Mucosa of stomach (tissue), 1 donor: ENCODE data around the gene NLGN1.

Experiments used
- H3K27me3 ChIP-seq: one replicate; pipeline ENCODE4 v1.7.0; 2013; ENCODE audit warnings: mild to moderate bottlenecking, low read length; ENCODE audit not compliant: control insufficient read depth, insufficient read depth
- H3K36me3 ChIP-seq: one replicate; pipeline ENCODE4 v1.7.0; 2013; ENCODE audit warnings: low read length; ENCODE audit not compliant: control insufficient read depth, insufficient read depth
- H3K4me1 ChIP-seq: one replicate; pipeline ENCODE4 v1.7.0; 2013; ENCODE audit warnings: mild to moderate bottlenecking, low read length; ENCODE audit not compliant: control insufficient read depth, insufficient read depth
- H3K4me3 ChIP-seq: one replicate; pipeline ENCODE4 v1.7.0; 2013; ENCODE audit warnings: low read length
- H3K9ac ChIP-seq: one replicate; pipeline ENCODE4 v1.7.0; 2013; ENCODE audit warnings: mild to moderate bottlenecking, low read length, moderate library complexity
- H3K9me3 ChIP-seq: one replicate; pipeline ENCODE4 v1.7.0; 2013; ENCODE audit warnings: mild to moderate bottlenecking, low read length, moderate library complexity; ENCODE audit not compliant: control insufficient read depth
- donor health status: Pancreatic carcinoma.

NLGN1 gene

GRCh38 chr3:173703771-173704170, 306.2 kb downstream of the NLGN1 start:
- H3K4me1 ChIP-seq, result no peaks in the 10 kb centered on the region
- no peak overlapping the region for H3K9ac ChIP-seq
- H3K9me3 ChIP-seq, result no peaks in the 10 kb centered on the region
- no peaks in the 10 kb centered on the region for H3K27me3 ChIP-seq
- H3K36me3 ChIP-seq, result no peaks in the 10 kb centered on the region
- no peak overlapping the region for H3K4me3 ChIP-seq

- Histone ChIP-seq H3K4me1 (peaks cover 3% of the 10 kb centered on the region), H3K4me3 (no peak overlapping the region), H3K27me3 (no peaks in the 10 kb centered on the region), H3K9ac (no peak overlapping the region), H3K9me3 (no peaks in the 10 kb centered on the region), H3K36me3 (no peaks in the 10 kb centered on the region)
These were observed 309.1 kb downstream of the NLGN1 start for GRCh38 chr3:173706630-173707029.

GRCh38 chr3:173708191-173708590, 310.6 kb downstream of the NLGN1 start:
- H3K9ac ChIP-seq, result no peak overlapping the region
- H3K9me3 ChIP-seq, result no peaks in the 10 kb centered on the region
- no peaks in the 10 kb centered on the region for H3K36me3 ChIP-seq
- H3K27me3 ChIP-seq, result no peaks in the 10 kb centered on the region
- H3K4me3 ChIP-seq, result no peak overlapping the region
- peaks cover 11% of the 10 kb centered on the region for H3K4me1 ChIP-seq

- H3K4me3 ChIP-seq, result no peak overlapping the region
- H3K4me1 ChIP-seq, result peaks cover 11% of the 10 kb centered on the region
- H3K9me3 ChIP-seq, result no peaks in the 10 kb centered on the region
- H3K27me3 ChIP-seq, result no peaks in the 10 kb centered on the region
- no peak overlapping the region for H3K9ac ChIP-seq
- no peaks in the 10 kb centered on the region for H3K36me3 ChIP-seq
These were observed 311.5 kb downstream of the NLGN1 start for GRCh38 chr3:173709026-173709425.

- Histone ChIP-seq H3K9me3 (no peaks in the 10 kb centered on the region), H3K4me3 (no peak overlapping the region), H3K27me3 (no peaks in the 10 kb centered on the region), H3K9ac (no peak overlapping the region), H3K36me3 (no peaks in the 10 kb centered on the region), H3K4me1 (peaks cover 11% of the 10 kb centered on the region)
These were observed 314.1 kb downstream of the NLGN1 start for GRCh38 chr3:173711619-173712018.

GRCh38 chr3:173719585-173719984, 322.0 kb downstream of the NLGN1 start:
- Histone ChIP-seq H3K27me3 (no peaks in the 10 kb centered on the region), H3K4me3 (no peak overlapping the region), H3K4me1 (no peaks in the 10 kb centered on the region), H3K9me3 (no peaks in the 10 kb centered on the region), H3K9ac (no peak overlapping the region), H3K36me3 (no peaks in the 10 kb centered on the region)

- H3K9ac ChIP-seq, result no peak overlapping the region
- no peak overlapping the region for H3K4me3 ChIP-seq
- H3K27me3 ChIP-seq, result no peaks in the 10 kb centered on the region
- H3K36me3 ChIP-seq, result no peaks in the 10 kb centered on the region
- no peaks in the 10 kb centered on the region for H3K9me3 ChIP-seq
- H3K4me1 ChIP-seq, result no peaks in the 10 kb centered on the region
These were observed 328.0 kb downstream of the NLGN1 start for GRCh38 chr3:173725507-173725906.

- Histone ChIP-seq H3K9ac (no peak overlapping the region), H3K27me3 (no peaks in the 10 kb centered on the region), H3K4me3 (no peak overlapping the region), H3K36me3 (no peaks in the 10 kb centered on the region), H3K9me3 (no peaks in the 10 kb centered on the region), H3K4me1 (no peaks in the 10 kb centered on the region)
These were observed 332.8 kb downstream of the NLGN1 start for GRCh38 chr3:173730391-173730790.

- Histone ChIP-seq H3K4me1 (no peaks in the 10 kb centered on the region), H3K9ac (no peak overlapping the region)
These were observed 334.7 kb downstream of the NLGN1 start for GRCh38 chr3:173732237-173732636.

GRCh38 chr3:173733029-173733652, 335.6 kb downstream of the NLGN1 start:
- H3K27me3 ChIP-seq, result no peaks in the 10 kb centered on the region
- no peak overlapping the region for H3K4me3 ChIP-seq
- no peaks in the 10 kb centered on the region for H3K36me3 ChIP-seq
- H3K4me1 ChIP-seq, result no peaks in the 10 kb centered on the region
- no peaks in the 10 kb centered on the region for H3K9me3 ChIP-seq
- no peak overlapping the region for H3K9ac ChIP-seq

More at GRCh38 chr3:173732237-173732636, 334.7 kb downstream of the NLGN1 start:
- H3K9me3 ChIP-seq, result no peaks in the 10 kb centered on the region
- no peak overlapping the region for H3K4me3 ChIP-seq
- H3K27me3 ChIP-seq, result no peaks in the 10 kb centered on the region
- H3K36me3 ChIP-seq, result no peaks in the 10 kb centered on the region

- no peaks in the 10 kb centered on the region for H3K9me3 ChIP-seq
- H3K4me1 ChIP-seq, result no peaks in the 10 kb centered on the region
- no peak overlapping the region for H3K4me3 ChIP-seq
- H3K36me3 ChIP-seq, result no peaks in the 10 kb centered on the region
- no peaks in the 10 kb centered on the region for H3K27me3 ChIP-seq
- no peak overlapping the region for H3K9ac ChIP-seq
These were observed 336.9 kb downstream of the NLGN1 start for GRCh38 chr3:173734473-173734872.

- no peaks in the 10 kb centered on the region for H3K4me1 ChIP-seq
- H3K9me3 ChIP-seq, result no peaks in the 10 kb centered on the region
- no peaks in the 10 kb centered on the region for H3K27me3 ChIP-seq
- no peaks in the 10 kb centered on the region for H3K36me3 ChIP-seq
- H3K9ac ChIP-seq, result no peak overlapping the region
- H3K4me3 ChIP-seq, result no peak overlapping the region
These were observed 337.4 kb downstream of the NLGN1 start for GRCh38 chr3:173734895-173735294.

- no peaks in the 10 kb centered on the region for H3K27me3 ChIP-seq
- no peaks in the 10 kb centered on the region for H3K4me1 ChIP-seq
- H3K9me3 ChIP-seq, result no peaks in the 10 kb centered on the region
- H3K9ac ChIP-seq, result no peak overlapping the region
- no peaks in the 10 kb centered on the region for H3K36me3 ChIP-seq
- no peak overlapping the region for H3K4me3 ChIP-seq
These were observed 338.3 kb downstream of the NLGN1 start for GRCh38 chr3:173735841-173736240.
